ENCODE data around the gene TP53RK.
"Not testable (repeated sequence)": the region's sequence is repeated elsewhere in the genome, so short reads cannot be mapped to it uniquely, and the experiment has no call there.

TP53RK gene

DNA sequence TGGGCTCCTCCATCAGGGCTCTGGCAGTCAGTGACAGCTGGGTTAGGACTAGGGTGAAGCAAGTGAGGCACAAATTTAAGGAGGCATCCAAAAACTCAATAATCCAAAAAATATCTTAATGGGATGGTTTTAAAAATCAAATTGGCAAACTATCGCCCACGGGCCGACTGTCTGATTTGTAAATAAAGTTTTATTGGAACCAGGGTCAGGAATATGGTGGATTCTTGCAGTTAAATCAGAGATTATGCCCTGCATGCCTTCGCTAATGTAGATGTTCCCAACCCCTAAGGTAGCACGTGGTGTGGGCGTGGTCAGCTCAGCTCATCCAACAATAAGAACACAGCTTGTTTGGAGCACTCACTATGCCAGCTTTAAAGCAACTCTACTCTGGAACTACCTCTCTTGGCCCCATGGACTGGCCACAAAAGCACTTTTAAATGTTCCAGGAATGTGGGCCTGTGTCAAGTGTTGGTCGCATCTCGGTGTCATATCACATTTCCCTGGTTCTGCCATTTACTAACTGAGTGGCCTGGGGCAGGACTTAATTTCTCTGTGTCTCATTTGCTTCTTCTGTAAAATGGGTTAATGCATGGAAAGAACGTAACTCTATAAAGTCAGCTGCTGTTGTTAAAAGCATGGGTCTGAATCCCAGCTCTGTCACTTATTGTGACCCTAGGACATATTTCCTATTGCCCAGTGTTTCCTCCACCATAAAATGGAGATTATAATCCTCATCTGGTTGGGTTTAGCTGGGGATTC is 7.0 kb downstream of the TP53RK start:
- no peak for DNase-seq

DNA sequence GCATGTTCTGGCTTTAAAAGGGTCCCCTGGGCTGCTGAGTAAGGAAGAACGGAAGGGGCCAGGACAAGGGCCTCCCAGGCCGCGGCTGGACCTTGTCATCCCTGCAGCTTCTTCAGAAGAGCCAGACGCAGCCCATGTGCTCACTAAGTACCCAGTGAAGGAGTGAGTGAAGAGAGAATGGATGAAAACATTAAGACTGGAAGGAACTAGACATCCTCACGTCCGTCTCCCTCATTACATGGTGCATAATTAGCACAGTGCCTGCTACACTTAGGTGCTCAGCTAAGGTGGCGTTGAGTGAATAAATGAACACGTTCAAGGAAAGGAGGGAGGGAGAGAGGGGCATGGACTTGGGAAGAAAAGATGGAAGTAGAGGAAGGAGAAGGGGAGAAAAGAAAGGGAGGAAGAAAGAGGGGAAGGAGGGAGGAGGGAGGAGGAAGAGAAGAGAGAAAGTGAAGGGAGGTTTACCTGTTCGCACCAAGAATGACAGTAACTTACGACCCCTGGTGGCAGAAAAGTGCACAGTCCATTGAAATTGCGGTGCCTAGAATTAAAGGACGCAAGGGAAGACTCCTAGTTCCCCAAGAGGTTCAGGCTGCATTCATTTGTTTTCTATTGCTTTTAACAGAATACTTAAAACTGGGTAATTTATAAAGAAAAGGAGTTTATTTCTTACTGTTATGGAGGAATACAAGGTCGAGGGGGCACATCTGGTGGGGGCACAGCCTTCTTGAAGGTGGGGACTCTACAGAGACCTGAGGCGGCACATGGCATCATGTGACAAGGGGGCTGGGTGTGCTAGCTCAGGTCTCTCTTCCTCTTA is 8.0 kb downstream of the TP53RK start:
- peak; percentile 73 for DNase-seq

DNA sequence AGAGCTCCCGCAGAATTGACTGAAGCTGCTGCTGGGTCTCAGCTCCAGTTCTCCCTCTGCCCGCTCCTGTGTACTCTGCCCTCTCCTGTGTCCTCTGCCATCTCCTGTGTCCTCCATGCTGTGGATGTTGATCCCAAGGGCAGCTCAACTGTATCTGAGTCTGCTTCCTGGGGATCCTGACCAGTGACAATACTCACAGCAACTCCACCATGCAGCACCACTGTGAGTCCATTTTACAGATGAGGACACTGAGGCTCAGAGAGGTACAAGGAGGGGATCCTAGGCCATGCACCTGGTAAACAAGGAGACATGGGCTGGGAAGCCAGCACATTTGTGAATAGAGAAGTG is 8.6 kb downstream of the TP53RK start:
- DNase-seq: no peak

DNA sequence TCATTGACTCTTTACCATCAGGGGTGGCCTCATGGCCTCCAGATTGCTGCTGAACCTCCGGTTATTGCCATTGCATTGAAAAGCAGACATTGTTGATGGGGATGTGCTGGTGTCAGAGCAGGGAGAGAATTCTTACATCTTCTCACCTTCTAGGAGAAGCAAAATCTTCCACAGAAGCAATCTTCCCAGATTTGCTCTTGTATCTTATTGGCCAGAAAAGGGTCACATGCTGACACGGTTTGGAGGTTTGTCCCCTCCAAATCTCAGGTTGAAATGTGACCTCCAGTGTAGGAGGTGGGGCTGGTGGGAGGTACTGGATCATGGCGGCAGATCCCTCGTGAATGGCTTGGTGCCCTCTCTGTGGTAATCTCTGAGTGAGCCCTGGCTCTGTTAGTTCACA is 10.7 kb downstream of the TP53RK start:
- DNase-seq: no peak

DNA sequence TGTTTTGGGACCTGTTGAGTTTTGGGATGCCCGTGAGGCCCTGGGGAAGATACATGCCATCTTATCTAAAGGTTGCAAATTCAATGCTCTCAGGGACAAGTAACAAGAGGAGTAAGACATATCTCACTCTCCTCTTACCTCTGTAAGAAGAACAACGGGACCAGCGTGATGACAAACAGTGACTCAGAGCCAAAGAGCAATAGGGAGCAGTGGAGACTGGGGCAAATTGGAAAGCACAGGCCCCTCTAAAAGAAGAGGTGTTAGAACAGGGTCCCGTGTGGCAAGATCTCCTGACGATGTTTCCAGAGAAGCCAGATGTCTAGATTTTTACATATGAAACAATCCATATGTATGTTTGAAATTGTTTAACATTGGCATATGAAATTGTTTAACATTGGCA is 11.6 kb downstream of the TP53RK start:
- no peak for DNase-seq

DNA sequence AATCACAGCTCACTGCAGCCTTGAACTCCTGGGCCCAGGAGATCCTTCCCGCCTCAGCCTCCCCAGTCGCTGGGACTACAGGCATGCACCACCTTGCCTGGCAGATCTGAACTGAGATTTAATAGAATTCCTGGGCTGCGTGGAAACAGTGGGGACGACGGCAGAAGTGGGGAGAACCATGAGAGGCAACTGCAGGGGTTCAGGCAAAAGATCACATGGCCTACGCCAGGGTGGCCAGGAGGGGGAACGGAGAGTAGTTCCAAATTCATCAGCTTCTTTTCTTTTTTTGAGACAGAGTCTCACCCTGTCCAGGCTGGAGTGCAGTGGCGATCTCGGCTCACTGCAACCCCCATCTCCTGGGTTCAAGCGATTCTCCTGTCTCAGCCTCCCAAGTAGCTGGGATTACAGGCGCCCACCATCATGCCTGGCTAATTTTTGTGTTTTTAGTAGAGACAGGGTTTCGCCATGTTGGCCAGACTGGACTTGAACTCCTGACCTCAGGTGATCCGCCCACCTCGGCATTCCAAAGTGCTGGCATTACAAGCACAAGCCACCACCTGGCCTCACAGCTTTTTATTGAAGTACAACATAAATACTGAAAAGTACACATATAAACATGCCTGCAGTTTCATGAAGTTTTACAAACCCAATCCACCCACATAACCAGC is 12.5 kb downstream of the TP53RK start:
- not testable (repeated sequence) for DNase-seq

DNA sequence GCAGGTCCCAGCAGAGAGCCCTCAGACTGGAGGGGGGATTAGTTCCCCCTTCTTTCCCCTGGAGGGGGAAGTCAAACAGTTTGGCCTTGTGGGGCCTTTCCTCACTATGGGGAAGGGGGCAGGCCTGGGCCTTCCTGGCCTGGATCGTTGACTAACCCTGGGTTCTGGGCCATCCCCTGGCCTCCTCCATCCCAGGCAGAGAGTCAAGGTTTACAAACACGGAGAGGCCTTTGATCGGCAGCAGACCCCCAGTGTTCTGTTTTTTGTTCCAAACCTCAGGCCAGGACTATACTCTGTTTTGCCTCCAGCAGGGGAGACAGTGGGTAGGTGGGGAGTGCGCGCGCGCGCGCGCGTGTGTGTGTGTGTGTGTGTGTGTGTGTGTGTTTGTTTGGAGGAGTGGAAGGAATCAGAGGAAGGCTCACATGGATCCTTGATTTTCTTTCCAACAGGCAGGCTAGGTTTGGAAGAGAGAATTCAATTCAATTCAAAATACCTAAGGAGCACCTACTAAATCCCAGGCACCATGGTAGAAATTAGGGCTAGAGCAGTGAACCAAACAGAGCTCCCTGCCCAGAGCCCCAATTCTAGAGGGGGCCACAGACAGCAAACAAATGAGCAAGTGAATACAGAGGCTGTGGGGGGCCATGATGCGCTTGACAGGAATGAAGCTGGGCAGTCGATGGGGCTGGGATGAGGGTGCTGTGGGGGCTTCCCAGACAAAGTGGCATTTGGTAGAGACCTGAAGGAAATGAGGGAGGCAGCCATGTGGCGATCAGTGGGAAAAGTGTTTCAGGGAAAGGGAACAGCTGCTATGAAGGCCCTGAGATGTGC is 14.8 kb downstream of the TP53RK start:
- no peak for DNase-seq

DNA sequence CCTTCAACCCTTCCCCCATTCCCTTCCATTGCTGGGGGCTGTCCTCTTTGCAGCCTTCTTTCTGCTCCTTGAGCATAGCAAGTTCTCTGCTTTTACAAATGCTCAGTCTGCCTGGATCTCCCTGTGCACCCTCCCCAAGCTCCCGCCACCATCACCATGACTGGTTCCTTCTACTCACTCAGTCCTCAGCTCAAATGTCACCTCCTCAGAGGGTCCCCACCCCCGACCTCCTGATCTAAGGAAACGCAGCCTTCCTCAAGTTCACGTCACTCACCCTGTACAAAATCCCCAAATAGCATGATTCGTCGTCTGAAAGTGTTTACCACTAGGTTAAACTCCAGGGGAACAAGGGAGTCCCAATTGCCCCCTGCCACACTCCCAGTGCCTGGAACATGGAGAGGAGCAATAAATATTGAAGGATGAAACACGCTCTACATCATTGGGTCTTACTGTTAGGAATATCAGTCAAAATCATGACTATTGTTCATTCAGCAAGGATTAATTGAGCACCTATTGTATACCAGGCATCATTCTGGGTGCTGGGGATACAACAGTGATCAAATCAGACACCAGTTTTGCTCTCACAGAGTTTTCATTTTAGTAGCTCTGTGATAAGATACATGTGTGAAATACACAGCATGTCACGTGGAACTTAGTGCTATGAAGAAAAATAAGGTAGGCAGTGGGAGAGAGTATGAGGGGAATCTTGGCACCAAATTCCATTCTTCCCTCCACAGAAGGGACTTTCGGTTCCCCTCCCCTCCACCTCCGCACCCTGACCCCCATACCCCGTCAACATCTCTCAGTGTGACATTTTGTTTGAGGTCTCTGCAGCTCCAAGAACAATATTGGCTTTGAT is 15.6 kb downstream of the TP53RK start:
- DNase-seq: no peak

DNA sequence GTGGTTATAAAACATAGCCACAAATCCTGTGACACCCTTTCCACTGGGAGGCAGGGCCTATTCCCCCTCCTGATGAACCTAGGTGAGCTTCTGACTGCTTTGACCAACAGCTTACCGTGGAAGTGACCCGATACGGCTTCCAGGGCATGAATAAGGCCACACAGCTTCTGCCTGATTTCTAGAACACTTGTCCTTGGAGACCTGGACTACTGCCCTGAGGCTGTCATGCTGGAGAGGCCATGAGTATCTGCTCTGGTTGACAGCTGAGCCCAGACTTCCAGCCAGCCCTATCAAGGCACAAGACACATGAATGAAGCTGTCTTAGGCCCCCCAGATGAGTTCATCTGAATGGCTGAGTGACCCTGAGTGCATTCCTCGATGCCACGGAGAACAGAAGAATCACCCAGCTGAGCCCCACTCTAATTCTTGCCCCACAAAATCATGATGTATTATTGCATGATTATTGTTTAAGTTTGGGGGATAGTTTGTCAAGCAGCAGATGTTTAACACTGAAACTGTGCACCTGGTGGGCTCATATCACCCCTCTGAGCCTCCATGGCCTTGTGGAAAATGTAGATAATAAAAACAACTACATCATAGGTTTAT is 16.6 kb downstream of the TP53RK start:
- no peak for DNase-seq

DNA sequence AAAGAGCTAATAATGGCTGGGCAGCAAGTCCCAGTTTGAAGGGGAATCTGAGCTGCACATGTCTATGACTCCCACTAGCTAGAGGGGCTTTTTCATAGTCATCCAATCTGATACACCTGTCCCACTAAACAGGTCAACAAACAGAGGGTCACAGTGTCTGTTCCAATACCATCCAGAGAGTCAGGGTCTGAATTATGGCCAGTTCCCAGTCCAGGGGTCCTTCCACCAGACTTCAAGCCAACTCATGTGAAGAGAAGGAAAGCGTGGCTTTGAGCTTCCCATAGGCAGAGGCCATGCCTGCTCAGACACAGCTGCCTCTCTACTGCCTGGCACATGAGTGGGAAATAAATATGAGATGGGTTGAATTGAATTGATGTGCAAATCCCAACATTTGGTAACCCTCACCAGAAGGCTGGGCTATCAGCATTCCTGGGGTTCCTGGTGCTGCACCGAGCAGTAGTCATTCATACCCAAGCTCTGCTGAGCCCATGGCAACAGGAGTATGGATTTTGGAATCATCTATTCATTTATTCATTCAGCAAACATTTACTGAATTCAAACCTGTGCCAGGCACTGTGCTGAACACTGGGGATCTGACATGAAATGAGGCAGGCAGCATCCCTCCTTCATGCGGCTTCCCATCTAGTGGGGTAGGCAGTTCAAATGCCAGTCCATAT is 17.2 kb downstream of the TP53RK start:
- DNase-seq: no peak

DNA sequence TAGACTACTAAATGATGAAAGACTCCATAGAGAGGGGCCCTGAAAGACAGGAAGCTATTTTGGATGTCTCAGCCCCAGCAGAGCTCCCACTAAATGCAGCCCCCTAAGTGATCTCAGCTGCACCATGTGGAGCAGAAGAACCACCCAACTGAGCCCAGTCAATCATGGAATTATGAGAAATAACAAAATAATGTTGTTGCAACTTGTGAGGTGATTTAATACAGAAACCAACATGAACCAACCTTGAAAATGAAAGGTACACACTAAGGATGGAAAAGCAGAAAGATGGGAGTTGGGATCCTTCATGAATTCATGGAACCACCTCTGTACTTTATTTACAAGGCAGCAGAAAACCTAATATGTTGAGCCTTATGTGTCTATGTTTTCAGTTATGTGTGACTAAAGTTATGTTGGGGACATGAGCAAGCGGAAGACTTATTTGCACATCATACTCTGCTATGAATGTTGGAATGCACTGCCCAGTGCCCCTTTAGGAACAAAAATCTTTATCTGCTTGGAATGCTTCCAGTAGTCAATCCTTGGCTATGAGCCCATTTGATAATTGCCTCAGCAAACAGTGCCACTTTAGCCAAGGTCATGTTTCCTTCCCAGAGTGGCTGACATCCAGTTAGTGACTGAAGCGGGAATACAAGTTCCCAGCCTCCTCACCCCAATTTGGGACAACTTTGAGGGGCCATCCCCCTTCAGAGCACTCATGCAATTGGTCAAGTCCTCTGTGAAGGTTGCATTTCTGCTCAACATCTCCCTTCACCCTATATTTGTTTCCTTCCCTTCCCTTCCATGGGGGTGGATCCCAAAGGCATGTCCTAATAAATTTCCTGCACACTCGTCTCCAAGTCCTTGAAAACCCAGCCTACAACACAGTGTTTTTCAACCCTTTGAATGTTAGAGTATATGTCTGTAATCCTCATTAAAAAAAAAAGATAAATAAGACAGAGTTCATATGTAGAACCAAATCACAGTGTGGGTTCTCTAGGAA is 18.4 kb downstream of the TP53RK start:
- DNase-seq: no peak

DNA sequence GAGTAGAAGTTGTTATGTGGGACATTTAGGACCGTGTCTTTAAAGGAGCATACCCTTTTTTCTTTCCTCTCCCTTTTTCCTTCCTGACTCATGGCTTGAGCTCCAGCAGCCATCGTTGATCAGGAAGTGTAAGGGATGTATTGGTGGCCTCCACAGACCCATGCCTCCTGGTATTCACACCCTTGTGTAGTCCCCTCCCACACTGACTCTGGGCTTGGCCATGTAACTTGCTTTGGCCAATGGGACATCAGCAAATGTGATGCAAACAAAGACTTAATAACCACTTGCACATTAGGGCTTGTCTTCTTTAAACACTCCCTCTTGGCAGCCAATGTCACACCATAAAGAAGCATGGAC is 19.0 kb downstream of the TP53RK start:
- no peak for DNase-seq

DNA sequence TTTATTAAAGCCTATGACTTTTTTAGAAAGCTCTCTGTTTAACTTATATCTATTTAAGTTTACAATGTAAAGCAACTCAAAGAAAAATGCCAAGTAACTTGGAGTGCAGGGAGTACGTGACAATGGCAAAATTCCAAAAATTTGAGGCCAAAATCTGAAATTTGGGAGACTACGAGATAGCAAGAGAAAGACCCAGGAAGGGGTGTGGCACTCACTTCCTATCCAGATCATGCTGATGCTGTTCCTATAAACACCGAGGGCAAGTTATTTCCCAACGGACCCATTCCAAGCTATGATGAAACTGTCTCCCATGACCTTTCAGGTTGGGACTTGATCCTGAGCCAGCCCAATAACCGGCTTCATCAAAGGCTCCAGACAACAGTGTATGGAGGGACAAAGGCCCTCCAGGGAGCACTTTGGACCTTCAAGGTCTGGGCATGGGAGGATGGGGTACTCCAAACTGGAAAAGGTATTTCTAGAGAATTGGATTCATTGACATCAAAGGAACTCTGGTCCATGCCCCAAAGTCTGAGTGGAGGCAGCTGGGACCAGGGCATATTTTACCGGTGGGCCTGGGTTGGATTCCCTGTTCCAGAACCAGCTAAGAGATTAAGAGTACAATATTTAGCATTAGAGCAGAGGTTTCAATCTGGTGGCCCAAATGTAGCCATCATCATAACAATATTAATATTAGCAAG is 22.3 kb downstream of the TP53RK start:
- DNase-seq: no peak

DNA sequence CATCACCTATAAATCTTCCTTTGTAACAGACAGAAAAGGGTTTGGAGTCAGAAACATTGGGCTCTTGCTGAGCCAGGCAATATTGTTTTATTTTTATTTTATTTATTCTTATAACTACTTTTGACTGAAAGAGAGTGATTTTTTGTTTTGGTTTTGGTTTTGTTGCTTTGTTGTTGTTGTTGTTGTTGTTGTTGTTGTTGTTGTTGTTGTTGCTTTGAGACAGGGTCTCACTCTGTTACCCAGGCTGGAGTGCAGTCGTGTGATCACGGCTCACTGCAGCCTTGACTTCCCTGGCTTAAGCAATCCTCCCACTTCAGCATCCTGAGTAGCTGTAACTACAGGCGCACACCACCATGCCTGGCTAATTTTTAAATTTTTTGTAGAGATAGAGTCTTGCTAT is 22.9 kb downstream of the TP53RK start:
- DNase-seq: no peak

DNA sequence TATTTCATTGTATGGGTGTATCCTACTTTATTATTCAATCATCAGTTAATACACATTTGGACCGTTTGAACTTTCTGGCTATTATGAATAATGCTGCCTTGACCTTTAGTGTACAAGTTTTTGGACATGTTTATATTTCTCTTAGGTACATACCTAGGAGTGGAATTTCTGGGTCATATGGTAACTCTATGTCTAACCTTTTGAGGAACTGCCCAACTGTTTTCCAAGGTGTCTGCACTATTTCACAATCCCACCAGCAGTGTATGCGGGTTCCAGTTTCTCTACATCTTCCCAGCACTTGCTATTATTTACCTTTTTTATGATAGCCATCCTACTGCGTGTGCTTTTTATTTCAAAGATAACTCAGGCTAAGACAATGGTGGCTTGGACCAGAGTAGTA is 23.6 kb downstream of the TP53RK start:
- DNase-seq: no peak

DNA sequence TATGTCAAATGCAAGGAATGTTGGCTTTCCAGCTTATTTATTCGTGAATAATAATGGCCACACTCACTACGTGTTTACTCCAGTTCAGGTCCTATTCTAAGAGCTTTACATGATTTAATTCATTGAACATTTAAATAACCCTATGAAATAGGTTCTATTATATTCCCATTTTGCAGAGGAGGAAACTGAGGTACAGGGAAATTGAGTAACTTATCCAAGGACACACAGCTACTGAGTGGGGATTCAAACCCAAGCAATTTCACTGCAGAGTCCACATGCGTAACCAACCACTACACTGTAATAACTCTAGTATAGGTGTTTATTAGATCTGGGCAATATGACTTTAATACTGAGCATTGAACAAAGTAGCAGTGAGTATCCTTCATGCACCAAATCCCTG is 25.7 kb downstream of the TP53RK start:
- no peak for DNase-seq

DNA sequence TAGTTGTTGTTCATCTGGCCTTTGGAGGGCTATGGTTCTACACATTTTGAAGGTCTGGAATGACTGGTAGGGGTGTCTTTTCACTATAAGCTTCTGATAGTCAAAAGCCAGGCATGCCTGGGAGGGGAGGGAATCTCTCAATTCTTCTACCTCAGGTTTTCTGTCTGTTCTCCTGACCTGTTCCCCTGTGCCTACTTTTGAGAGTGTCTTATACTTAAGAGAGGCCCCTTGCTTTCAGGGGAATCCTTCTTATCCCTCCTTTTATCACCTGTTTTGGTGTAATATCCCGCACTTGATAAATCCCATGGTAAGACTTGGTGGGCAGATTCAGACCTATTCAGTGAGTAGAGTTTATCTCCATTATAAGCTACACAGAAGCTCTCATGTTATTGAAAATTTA is 27.6 kb downstream of the TP53RK start:
- no peak for DNase-seq

DNA sequence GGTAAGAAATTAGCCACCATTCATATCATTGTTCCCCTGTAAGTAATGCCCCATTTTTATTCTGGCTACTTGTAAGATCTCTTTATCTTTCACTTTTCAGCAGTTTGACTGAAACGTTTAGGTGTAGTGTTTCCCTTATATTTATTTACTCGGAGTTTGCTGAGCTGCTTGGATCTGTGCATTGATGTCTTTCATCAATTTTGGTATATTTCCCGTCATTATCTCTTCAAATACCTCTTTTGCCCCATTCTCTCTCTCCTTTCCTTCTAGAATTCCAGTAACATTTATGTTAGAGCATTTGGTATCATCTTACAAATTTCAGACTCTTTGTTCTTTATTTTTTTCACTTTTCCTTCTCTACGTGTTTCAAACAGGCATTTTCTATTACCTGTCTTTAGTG is 28.8 kb downstream of the TP53RK start:
- no peak for DNase-seq

DNA sequence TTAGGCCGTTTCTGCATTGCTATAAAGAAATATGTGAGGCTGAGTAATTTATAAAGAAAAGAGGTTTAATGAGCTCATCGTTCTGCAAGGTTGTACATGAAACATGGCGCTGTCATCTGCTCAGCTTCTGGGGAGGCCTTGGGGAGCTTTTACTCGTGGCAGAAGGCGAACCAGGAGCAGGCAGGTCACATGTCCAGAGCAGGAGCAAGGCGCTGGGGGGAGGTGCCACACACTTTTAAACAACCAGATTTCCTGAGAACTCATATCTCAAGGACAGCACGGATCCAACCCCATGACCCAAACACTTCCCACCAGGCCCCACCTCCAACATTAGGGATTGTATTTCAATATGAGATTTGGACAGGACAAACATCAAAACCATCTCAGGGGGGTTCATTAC is 31.6 kb downstream of the TP53RK start:
- no peak for DNase-seq

All from CD4-positive, alpha-beta T cell treated with Interleukin-10 for 1 hour (primary cell).